ENCODE data around the gene SF3B2. TPM values are rescaled to one million over a fixed set of nuclear protein-coding genes. Genes with fewer than 3 reads are reported as not detected.

Gene SF3B2
- total RNA-seq, 1 experiment from 2014 or later, result 358 TPM

GRCh38 chr11:66042227-66042995, 9.8 kb upstream of the SF3B2 start:
- no peaks in the 10 kb centered on the region for H3K9me3 ChIP-seq (ENCODE audit: low read depth, low read length, poor library complexity, severe bottlenecking)
- no peaks in the 10 kb centered on the region for H3K27me3 ChIP-seq (replicated peaks; ENCODE audit: insufficient read depth, low read depth, low read length, poor library complexity)
- H3K27ac ChIP-seq (ENCODE audit: low read depth, low read length, poor library complexity, severe bottlenecking), result no peak overlapping the region
- no peaks in the 10 kb centered on the region for H3K36me3 ChIP-seq (ENCODE audit: insufficient read depth, low read length, poor library complexity, severe bottlenecking)
- CTCF ChIA-PET, result interaction anchor here (0.6 kb wide), 1 partner anchor 240 kb away, joined by 9 read pairs; no protein-coding TSS in a partner anchor
- peaks cover 3% of the 10 kb centered on the region for H3K4me1 ChIP-seq (ENCODE audit: insufficient read depth, low read length, poor library complexity, severe bottlenecking)
- no peak overlapping the region for H3K4me3 ChIP-seq (ENCODE audit: low read depth, low read length, poor library complexity, severe bottlenecking)
- DNase-seq (ENCODE audit: low spot score), result no peak
- intact Hi-C loops (cut with micrococcal nuclease; ENCODE audit: unreplicated experiment), result no loop called here
- no TSS peak for BruUV-seq (replicated peaks)
- POLR2A ChIA-PET (ENCODE audit: low non-redundant PET), result no interaction called here
- TF ChIP-seq CTCF (conservative IDR thresholded peaks at IDR 0.05; ENCODE audit: low read depth, low read length) (no peak), EZH2 (IDR thresholded peaks at IDR 0.05; ENCODE audit: borderline replicate concordance, low read depth, low read length, poor library complexity, severe bottlenecking) (no peak)

GRCh38 chr11:66042996-66043906, 8.9 kb upstream of the SF3B2 start:
- H3K27ac ChIP-seq (ENCODE audit: low read depth, low read length, poor library complexity, severe bottlenecking), result no peak overlapping the region
- TF ChIP-seq EZH2 (IDR thresholded peaks at IDR 0.05; ENCODE audit: borderline replicate concordance, low read depth, low read length, poor library complexity, severe bottlenecking) (no peak), CTCF (conservative IDR thresholded peaks at IDR 0.05; ENCODE audit: low read depth, low read length) (no peak)
- CTCF ChIA-PET, result interaction anchor here (0.5 to 0.6 kb wide), 2 partner anchors 11 to 21 kb away, joined by 3 read pairs; no protein-coding TSS in a partner anchor
- H3K27me3 ChIP-seq (replicated peaks; ENCODE audit: insufficient read depth, low read depth, low read length, poor library complexity), result no peaks in the 10 kb centered on the region
- intact Hi-C loops (cut with micrococcal nuclease; ENCODE audit: unreplicated experiment), result no loop called here
- H3K4me3 ChIP-seq (ENCODE audit: low read depth, low read length, poor library complexity, severe bottlenecking), result no peak overlapping the region
- no peak for DNase-seq (ENCODE audit: low spot score)
- H3K4me1 ChIP-seq (ENCODE audit: insufficient read depth, low read length, poor library complexity, severe bottlenecking), result peaks cover 3% of the 10 kb centered on the region
- no peaks in the 10 kb centered on the region for H3K36me3 ChIP-seq (ENCODE audit: insufficient read depth, low read length, poor library complexity, severe bottlenecking)
- H3K9me3 ChIP-seq (ENCODE audit: low read depth, low read length, poor library complexity, severe bottlenecking), result no peaks in the 10 kb centered on the region
- POLR2A ChIA-PET (ENCODE audit: low non-redundant PET), result no interaction called here
- no TSS peak for BruUV-seq (replicated peaks)

- Histone ChIP-seq H3K9me3 (ENCODE audit: low read depth, low read length, poor library complexity, severe bottlenecking) (no peaks in the 10 kb centered on the region), H3K27me3 (replicated peaks; ENCODE audit: insufficient read depth, low read depth, low read length, poor library complexity) (no peaks in the 10 kb centered on the region), H3K27ac (ENCODE audit: low read depth, low read length, poor library complexity, severe bottlenecking) (no peak overlapping the region), H3K36me3 (ENCODE audit: insufficient read depth, low read length, poor library complexity, severe bottlenecking) (no peaks in the 10 kb centered on the region), H3K4me3 (ENCODE audit: low read depth, low read length, poor library complexity, severe bottlenecking) (no peak overlapping the region), H3K4me1 (ENCODE audit: insufficient read depth, low read length, poor library complexity, severe bottlenecking) (peaks cover 6% of the 10 kb centered on the region)
- BruUV-seq (replicated peaks), result no TSS peak
- TF ChIP-seq CTCF (conservative IDR thresholded peaks at IDR 0.05; ENCODE audit: low read depth, low read length) (no peak), EZH2 (IDR thresholded peaks at IDR 0.05; ENCODE audit: borderline replicate concordance, low read depth, low read length, poor library complexity, severe bottlenecking) (no peak)
- ChIA-PET POLR2A (ENCODE audit: low non-redundant PET) (no interaction called here), CTCF (interaction anchor here (0.6 to 1.8 kb wide), 7 partner anchors 9 to 91 kb away, joined by 3 to 12 read pairs (median 5); partner anchors contain the start of gene BANF1)
- no peak for DNase-seq (ENCODE audit: low spot score)
- intact Hi-C loops (cut with micrococcal nuclease; ENCODE audit: unreplicated experiment), result no loop called here
Observed at GRCh38 chr11:66044757-66045156, 7.4 kb upstream of the SF3B2 start.
